Naive B cell (primary cell): Measurements from ENCODE around the gene MYO3B. TPM values are rescaled to one million over a fixed set of nuclear protein-coding genes. Genes with fewer than 3 reads are reported as not detected.
"Not testable (repeated sequence)": the region's sequence is repeated elsewhere in the genome, so short reads cannot be mapped to it uniquely, and the experiment has no call there.

Experiments used
- ATAC-seq, 2 donors: fragments of 150-1000 bp; cut with Tn5 transposase; 2 replicates each; pipeline ENCODE4 v1.10.0; 2021; ENCODE audit warnings: low read depth in 2 of 2, mild to moderate bottlenecking in 2 of 2, moderate library complexity in 2 of 2
- DNase-seq: peaks from one replicate; pipeline ENCODE4 v3.0.0; 2022
- H3K27ac Mint-ChIP-seq, 6 donors: one replicate each; pipeline ENCODE4 v1.8.0; 2020 to 2022; ENCODE audit warnings: mild to moderate bottlenecking in 6 of 6, mixed read lengths in 6 of 6, moderate library complexity in 5 of 6, inconsistent platforms in 2 of 6
- H3K27me3 Mint-ChIP-seq, 3 donors: one replicate each; pipeline ENCODE4 v1.8.0; 2021 to 2022; ENCODE audit warnings: mixed read lengths in 3 of 3, mild to moderate bottlenecking in 1 of 3
- H3K36me3 Mint-ChIP-seq, 2 donors: one replicate each; pipeline ENCODE4 v1.8.0; 2020 to 2022; ENCODE audit warnings: mixed read lengths in 2 of 2, inconsistent platforms in 1 of 2, mild to moderate bottlenecking in 1 of 2
- H3K4me1 Mint-ChIP-seq, 3 donors: one replicate each; pipeline ENCODE4 v1.8.0; 2020 to 2022; ENCODE audit warnings: mixed read lengths in 3 of 3, inconsistent platforms in 1 of 3, mild to moderate bottlenecking in 1 of 3, moderate library complexity in 1 of 3
- H3K4me3 Mint-ChIP-seq, 8 donors: one replicate each; pipeline ENCODE4 v1.8.0; 2020 to 2022; ENCODE audit warnings: mild to moderate bottlenecking in 8 of 8, mixed read lengths in 8 of 8, moderate library complexity in 8 of 8, inconsistent platforms in 2 of 8
- H3K9me3 Mint-ChIP-seq, 7 donors: one replicate each; pipeline ENCODE4 v1.8.0; 2020 to 2022; ENCODE audit warnings: mixed read lengths in 7 of 7, mild to moderate bottlenecking in 5 of 7, inconsistent platforms in 2 of 7, moderate library complexity in 1 of 7
- polyA plus RNA-seq, 6 donors: library from polyadenylated mRNA; unstranded; fragments of 300-500 nt; fragmentation: Illumina TruSeq; gene quantifications; one replicate each; pipeline ENCODE4 v1.2.3, GENCODE V29; 2021; ENCODE audit warnings: low read depth in 6 of 6

MYO3B gene
- polyA plus RNA-seq, 6 donors from 2014 or later: not detected

- Mint-ChIP-seq H3K4me1 (no peaks in the 10 kb centered on the region), H3K27ac (no peak overlapping the region), H3K36me3 (no peaks in the 10 kb centered on the region), H3K27me3 (peaks cover 0 to 12% (median 0%) of the 10 kb centered on the region in 3 donors), H3K4me3 (no peak overlapping the region), H3K9me3 (peaks cover 6 to 36% (median 12%) of the 10 kb centered on the region in 7 donors)
- ATAC-seq: no peak
- no peak for DNase-seq
These were observed 366.9 kb downstream of the MYO3B start for GRCh38 chr2:170544817-170545216.

GRCh38 chr2:170548304-170548703 is 370.4 kb downstream of the MYO3B start:
- Mint-ChIP-seq H3K4me3 (no peak overlapping the region), H3K9me3 (peaks cover 13 to 62% (median 23%) of the 10 kb centered on the region in 7 donors), H3K36me3 (peaks cover 0 to 10% of the 10 kb centered on the region in 2 donors), H3K4me1 (no peaks in the 10 kb centered on the region), H3K27me3 (peaks cover 0 to 12% (median 0%) of the 10 kb centered on the region in 3 donors), H3K27ac (no peak overlapping the region)
- DNase-seq (no peak), ATAC-seq (no peak)

GRCh38 chr2:170550501-170550900 is 372.6 kb downstream of the MYO3B start:
- H3K36me3 Mint-ChIP-seq: peaks cover 0 to 10% of the 10 kb centered on the region in 2 donors
- no peak overlapping the region for H3K27ac Mint-ChIP-seq

GRCh38 chr2:170551899-170552298 is 374.0 kb downstream of the MYO3B start:
- Mint-ChIP-seq H3K36me3 (peaks cover 0 to 10% of the 10 kb centered on the region in 2 donors), H3K9me3 (peaks cover 8 to 39% (median 16%) of the 10 kb centered on the region in 7 donors), H3K4me3 (peak overlapping the region in 1 of 8 donors; percentile 9)
- H3K4me1 Mint-ChIP-seq, H3K27ac Mint-ChIP-seq, DNase-seq, H3K27me3 Mint-ChIP-seq, ATAC-seq: not testable (repeated sequence)

More at GRCh38 chr2:170550501-170550900, 372.6 kb downstream of the MYO3B start:
- Mint-ChIP-seq H3K4me1 (no peaks in the 10 kb centered on the region), H3K9me3 (peaks cover 13 to 51% (median 21%) of the 10 kb centered on the region in 7 donors), H3K4me3 (no peak overlapping the region), H3K27me3 (peaks cover 0 to 8% (median 0%) of the 10 kb centered on the region in 3 donors)
- no peak for DNase-seq
- ATAC-seq: no peak

- no peak for DNase-seq
- Mint-ChIP-seq H3K27me3 (peaks cover 0 to under 1% (median 0%) of the 10 kb centered on the region in 3 donors), H3K4me1 (no peaks in the 10 kb centered on the region), H3K36me3 (peaks cover 0 to 10% of the 10 kb centered on the region in 2 donors), H3K4me3 (no peak overlapping the region), H3K9me3 (peaks cover 8 to 39% (median 16%) of the 10 kb centered on the region in 7 donors), H3K27ac (no peak overlapping the region)
- ATAC-seq: no peak
These were observed 375.8 kb downstream of the MYO3B start for GRCh38 chr2:170553748-170554147.

GRCh38 chr2:170554278-170554955 is 376.5 kb downstream of the MYO3B start:
- Mint-ChIP-seq H3K4me3 (no peak overlapping the region), H3K36me3 (peaks cover 0 to 10% of the 10 kb centered on the region in 2 donors), H3K4me1 (no peaks in the 10 kb centered on the region), H3K27me3 (no peaks in the 10 kb centered on the region), H3K9me3 (peaks cover 8 to 39% (median 16%) of the 10 kb centered on the region in 7 donors), H3K27ac (no peak overlapping the region)
- no peak for ATAC-seq
- no peak for DNase-seq

GRCh38 chr2:170562928-170563327 is 385.0 kb downstream of the MYO3B start:
- ATAC-seq (no peak), DNase-seq (no peak)
- Mint-ChIP-seq H3K36me3 (no peaks in the 10 kb centered on the region), H3K9me3 (peaks cover 0 to 2% (median 0%) of the 10 kb centered on the region in 7 donors), H3K27ac (peak overlapping the region in 1 of 6 donors; percentile 16), H3K27me3 (peaks cover 6 to 19% (median 16%) of the 10 kb centered on the region in 3 donors), H3K4me1 (no peaks in the 10 kb centered on the region), H3K4me3 (no peak overlapping the region)

- Mint-ChIP-seq H3K4me1 (no peaks in the 10 kb centered on the region), H3K27me3 (peaks cover 6 to 19% (median 16%) of the 10 kb centered on the region in 3 donors), H3K36me3 (no peaks in the 10 kb centered on the region), H3K9me3 (peaks cover 0 to 2% (median 0%) of the 10 kb centered on the region in 7 donors), H3K4me3 (no peak overlapping the region), H3K27ac (no peak overlapping the region)
- DNase-seq (no peak), ATAC-seq (no peak)
These were observed 385.5 kb downstream of the MYO3B start for GRCh38 chr2:170563401-170563800.

GRCh38 chr2:170566138-170566537 is 388.2 kb downstream of the MYO3B start:
- Mint-ChIP-seq H3K36me3 (no peaks in the 10 kb centered on the region), H3K27me3 (peaks cover 5 to 27% (median 18%) of the 10 kb centered on the region in 3 donors), H3K27ac (no peak overlapping the region), H3K4me1 (no peaks in the 10 kb centered on the region), H3K9me3 (peaks cover 0 to 3% (median 0%) of the 10 kb centered on the region in 7 donors), H3K4me3 (no peak overlapping the region)
- ATAC-seq (no peak), DNase-seq (no peak)

- H3K36me3 Mint-ChIP-seq: peaks cover 0 to 3% of the 10 kb centered on the region in 2 donors
- peaks cover 0 to 3% (median 0%) of the 10 kb centered on the region in 7 donors for H3K9me3 Mint-ChIP-seq
- H3K27ac Mint-ChIP-seq: no peak overlapping the region
- ATAC-seq (no peak), DNase-seq (no peak)
- peaks cover 9 to 33% (median 24%) of the 10 kb centered on the region in 3 donors for H3K27me3 Mint-ChIP-seq
- no peak overlapping the region for H3K4me3 Mint-ChIP-seq
- no peaks in the 10 kb centered on the region for H3K4me1 Mint-ChIP-seq
These were observed 389.5 kb downstream of the MYO3B start for GRCh38 chr2:170567429-170567828.

GRCh38 chr2:170568511-170568910 is 390.6 kb downstream of the MYO3B start:
- no peak overlapping the region for H3K27ac Mint-ChIP-seq
- peaks cover 0 to 3% (median 0%) of the 10 kb centered on the region in 7 donors for H3K9me3 Mint-ChIP-seq
- H3K36me3 Mint-ChIP-seq: peaks cover 0 to 3% of the 10 kb centered on the region in 2 donors
- DNase-seq (no peak), ATAC-seq (no peak)
- no peaks in the 10 kb centered on the region for H3K4me1 Mint-ChIP-seq
- H3K4me3 Mint-ChIP-seq: no peak overlapping the region
- peaks cover 15 to 28% (median 23%) of the 10 kb centered on the region in 3 donors for H3K27me3 Mint-ChIP-seq

- peaks cover 0 to 3% (median 0%) of the 10 kb centered on the region in 7 donors for H3K9me3 Mint-ChIP-seq
- no peaks in the 10 kb centered on the region for H3K4me1 Mint-ChIP-seq
- peaks cover 0 to 3% of the 10 kb centered on the region in 2 donors for H3K36me3 Mint-ChIP-seq
- ATAC-seq: no peak
- no peak overlapping the region for H3K4me3 Mint-ChIP-seq
- H3K27ac Mint-ChIP-seq: no peak overlapping the region
- DNase-seq: no peak
- peaks cover 15 to 23% (median 23%) of the 10 kb centered on the region in 3 donors for H3K27me3 Mint-ChIP-seq
These were observed 393.7 kb downstream of the MYO3B start for GRCh38 chr2:170571612-170572011.

GRCh38 chr2:170573671-170574070 is 395.7 kb downstream of the MYO3B start:
- H3K4me1 Mint-ChIP-seq: no peaks in the 10 kb centered on the region
- peaks cover 0 to 3% of the 10 kb centered on the region in 2 donors for H3K36me3 Mint-ChIP-seq
- H3K9me3 Mint-ChIP-seq: peaks cover 0 to 3% (median 0%) of the 10 kb centered on the region in 7 donors
- no peak for ATAC-seq
- peaks cover 15 to 26% (median 23%) of the 10 kb centered on the region in 3 donors for H3K27me3 Mint-ChIP-seq
- no peak overlapping the region for H3K27ac Mint-ChIP-seq
- DNase-seq: no peak
- no peak overlapping the region for H3K4me3 Mint-ChIP-seq

- no peak for ATAC-seq
- no peaks in the 10 kb centered on the region for H3K9me3 Mint-ChIP-seq
These were observed 398.3 kb downstream of the MYO3B start for GRCh38 chr2:170576296-170576695.

More at GRCh38 chr2:170576296-170576695, 398.3 kb downstream of the MYO3B start:
- Mint-ChIP-seq H3K4me1 (no peaks in the 10 kb centered on the region), H3K27ac (no peak overlapping the region), H3K27me3 (peaks cover 6 to 12% (median 11%) of the 10 kb centered on the region in 3 donors), H3K4me3 (no peak overlapping the region), H3K36me3 (peaks cover 0 to 3% of the 10 kb centered on the region in 2 donors)
- DNase-seq: no peak
